A549 treated with AZD9567 at 1 μM for 4 hours (cell line): ENCODE data around the gene TEFM. TPM values are rescaled to one million over a fixed set of nuclear protein-coding genes. Genes with fewer than 3 reads are reported as not detected.

Experiments
- total RNA-seq: library from RNA; stranded (reverse); fragments of 200-300 nt; extraction: Qiagen RNA extraction; gene quantifications from 5 replicates; pipeline ENCODE4 v1.2.3, GENCODE V29; 2022; ENCODE audit not compliant: insufficient read depth

Gene TEFM
- total RNA-seq = 16.4 to 26.1 TPM (median 19.3 TPM) in 5 replicates

GRCh38 chr17:30906101-30906911 is at the start of gene TEFM:
Gene TEFM, minus strand, starts transcription at chr17:30906238. Its CDS starts 40 bp downstream, at chr17:30906198.

GRCh38 chr17:30921544-30922196 is 15.6 kb upstream of the TEFM start, which contains the start of gene ADAP2:
Gene ADAP2, plus strand, starts transcription at chr17:30921945. Its CDS starts 70 bp downstream, at chr17:30922015.

Other genes with a start within 250 kb of the TEFM start
- gene CRLF3, start 81.5 kb downstream of the TEFM start, total RNA-seq = 14.4 to 20.5 TPM (median 16.5 TPM) in 5 replicates
- 3.3 to 5.1 TPM (median 4.2 TPM) in 5 replicates for gene ATAD5, start 74.3 kb downstream of the TEFM start, total RNA-seq
- 1.9 to 13.4 TPM (median 2.8 TPM) in 5 replicates for gene ADAP2, start 15.7 kb upstream of the TEFM start, total RNA-seq
- 19.0 to 28.7 TPM (median 25.5 TPM) in 5 replicates for gene RNF135, start 64.8 kb upstream of the TEFM start, total RNA-seq
- gene NF1, start 188.7 kb upstream of the TEFM start, total RNA-seq = 15.7 to 32.1 TPM (median 19.1 TPM) in 5 replicates